Activated T-cell treated with anti-CD3 and anti-CD28 coated beads, Interleukin-2, amount 50 U/mL, for 24 hours (primary cell): ENCODE results near the gene THSD7A.
"Not testable (repeated sequence)": the region's sequence is repeated elsewhere in the genome, so short reads cannot be mapped to it uniquely, and the experiment has no call there.

Experiments used
- DNase-seq: peaks from one replicate; pipeline ENCODE4 v3.0.0-alpha.2; 2020
- H3K27ac Mint-ChIP-seq: 2 replicates; pipeline ENCODE4 v1.8.0; 2020; ENCODE audit warnings: mild to moderate bottlenecking, mixed read lengths
- H3K27me3 Mint-ChIP-seq: 2 replicates; pipeline ENCODE4 v1.8.0; 2020; ENCODE audit warnings: mixed read lengths
- H3K36me3 Mint-ChIP-seq: 2 replicates; pipeline ENCODE4 v1.8.0; 2020; ENCODE audit warnings: low read depth, mixed read lengths
- H3K4me1 Mint-ChIP-seq: 2 replicates; pipeline ENCODE4 v1.8.0; 2020; ENCODE audit warnings: low read depth, mixed read lengths
- H3K4me3 Mint-ChIP-seq: 2 replicates; pipeline ENCODE4 v1.8.0; 2020; ENCODE audit warnings: mild to moderate bottlenecking, moderate library complexity, mixed read lengths
- H3K9me3 Mint-ChIP-seq: 2 replicates; pipeline ENCODE4 v1.8.0; 2020; ENCODE audit warnings: mixed read lengths

THSD7A gene

DNA sequence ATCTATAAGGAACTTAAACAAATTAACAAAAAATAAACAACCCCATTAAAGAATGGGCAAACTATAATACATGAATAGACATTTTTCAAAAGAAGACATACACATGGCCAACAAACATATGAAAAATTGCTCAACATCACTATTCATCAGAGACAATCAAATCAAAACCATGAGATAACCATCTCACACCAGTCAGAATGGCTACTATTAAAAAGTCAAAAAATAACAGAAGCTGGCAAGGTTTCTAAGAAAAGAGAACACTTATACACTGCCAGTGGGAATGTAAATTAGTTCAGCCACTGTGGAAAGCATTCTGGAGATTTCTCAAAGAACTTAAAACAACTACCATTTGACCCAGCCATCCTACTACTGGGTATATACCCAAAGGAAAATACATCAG lies 280.5 kb downstream of the THSD7A start:
- no peaks in the 10 kb centered on the region for H3K4me1 Mint-ChIP-seq
- no peak overlapping the region for H3K4me3 Mint-ChIP-seq
- peaks cover 16% of the 10 kb centered on the region for H3K9me3 Mint-ChIP-seq

DNA sequence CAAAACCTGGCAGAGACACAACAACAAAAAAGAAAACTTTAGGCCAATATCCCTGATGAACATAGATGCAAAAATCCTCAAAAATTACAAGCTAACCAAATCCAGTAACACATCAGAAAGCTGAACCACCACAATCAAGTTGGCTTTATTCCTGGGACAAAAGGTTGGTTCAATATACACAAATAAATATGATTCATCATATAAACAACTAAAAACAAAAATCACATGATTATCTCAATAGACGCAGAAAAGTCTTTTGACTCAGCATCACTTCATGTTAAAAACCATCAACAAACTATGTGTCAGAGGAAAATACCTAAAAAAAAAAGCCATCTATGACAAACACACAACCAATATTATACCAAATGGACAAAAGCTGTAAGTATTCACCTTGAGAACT lies 283.5 kb downstream of the THSD7A start:
- no peaks in the 10 kb centered on the region for H3K36me3 Mint-ChIP-seq
- H3K4me1 Mint-ChIP-seq, result no peaks in the 10 kb centered on the region
- peaks cover 14% of the 10 kb centered on the region for H3K9me3 Mint-ChIP-seq
- DNase-seq, result no peak
- no peak overlapping the region for H3K27ac Mint-ChIP-seq
- no peak overlapping the region for H3K4me3 Mint-ChIP-seq
- no peaks in the 10 kb centered on the region for H3K27me3 Mint-ChIP-seq

More for the DNA sequence above, 280.5 kb downstream of the THSD7A start:
- H3K27ac Mint-ChIP-seq, result no peak overlapping the region
- DNase-seq, result no peak
- H3K36me3 Mint-ChIP-seq, result no peaks in the 10 kb centered on the region
- no peaks in the 10 kb centered on the region for H3K27me3 Mint-ChIP-seq

DNA sequence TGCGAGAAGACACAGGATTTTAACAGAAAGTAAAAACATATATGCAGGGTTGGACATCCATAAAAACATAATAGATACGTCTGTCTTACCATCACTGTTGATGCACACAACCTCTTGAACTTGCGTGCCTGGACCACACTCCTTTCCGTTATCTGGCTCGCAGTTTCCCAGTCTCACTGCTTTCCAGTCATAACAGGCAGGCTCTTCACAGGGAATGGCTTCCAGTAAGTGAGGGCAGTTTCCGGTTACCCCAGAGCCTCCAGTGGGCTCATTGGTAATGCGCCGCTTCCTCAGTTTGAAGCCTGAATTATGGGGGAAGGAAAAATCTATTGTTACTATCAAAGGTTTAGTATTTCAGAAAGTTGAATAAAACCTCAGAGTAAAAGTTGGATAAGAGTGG lies 290.7 kb downstream of the THSD7A start:
- H3K4me3 Mint-ChIP-seq, result no peak overlapping the region
- no peaks in the 10 kb centered on the region for H3K27me3 Mint-ChIP-seq
- H3K36me3 Mint-ChIP-seq, result no peaks in the 10 kb centered on the region
- no peak overlapping the region for H3K27ac Mint-ChIP-seq
- no peak for DNase-seq
- no peaks in the 10 kb centered on the region for H3K4me1 Mint-ChIP-seq
- no peaks in the 10 kb centered on the region for H3K9me3 Mint-ChIP-seq

DNA sequence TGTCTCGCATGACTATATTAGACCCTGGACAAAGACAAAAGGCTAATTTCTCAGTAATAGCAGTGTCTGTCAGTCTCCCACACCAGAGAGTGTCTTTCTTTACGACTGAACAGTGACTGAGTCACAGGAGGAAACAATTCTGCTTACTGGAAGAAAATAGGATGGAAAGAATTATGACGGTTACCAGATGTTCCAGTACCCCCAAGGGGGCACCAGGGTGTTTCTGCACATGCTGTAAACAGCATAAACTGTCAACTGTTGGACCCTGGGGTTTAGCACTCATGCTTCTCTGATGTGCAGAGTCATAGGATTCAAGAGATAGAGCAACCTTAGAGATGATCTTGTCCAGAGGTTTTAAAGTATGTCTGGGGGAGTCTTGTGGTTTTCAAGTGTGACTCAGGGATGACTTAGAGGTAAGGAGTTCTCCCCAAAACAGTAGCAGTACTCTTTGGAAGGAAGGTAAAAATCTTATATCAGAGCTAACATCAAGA lies 291.7 kb downstream of the THSD7A start:
- Mint-ChIP-seq H3K4me3 (no peak overlapping the region), H3K27ac (no peak overlapping the region), H3K4me1 (no peaks in the 10 kb centered on the region), H3K9me3 (no peaks in the 10 kb centered on the region), H3K27me3 (no peaks in the 10 kb centered on the region), H3K36me3 (no peaks in the 10 kb centered on the region)
- no peak for DNase-seq

DNA sequence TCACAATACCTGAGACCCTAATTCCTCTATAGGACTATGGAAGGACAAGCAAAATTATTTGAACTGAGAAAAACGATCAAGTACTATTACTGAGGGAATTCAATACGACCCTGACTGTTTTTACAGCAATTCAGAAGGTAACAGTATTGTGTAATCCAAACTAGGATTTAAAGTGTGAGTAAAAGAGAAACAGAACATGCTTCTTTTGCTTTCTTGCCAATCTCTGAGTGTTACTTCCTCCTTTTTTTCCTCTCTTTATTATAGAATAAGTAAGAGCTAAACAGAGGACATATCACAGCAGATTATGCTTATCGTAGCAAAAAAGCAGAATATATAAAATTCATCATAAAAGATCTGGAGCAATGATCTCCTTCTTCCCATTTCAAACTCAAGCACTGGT lies 292.1 kb downstream of the THSD7A start:
- H3K9me3 Mint-ChIP-seq, result no peaks in the 10 kb centered on the region
- no peak overlapping the region for H3K27ac Mint-ChIP-seq
- no peaks in the 10 kb centered on the region for H3K4me1 Mint-ChIP-seq
- no peaks in the 10 kb centered on the region for H3K27me3 Mint-ChIP-seq
- no peak for DNase-seq
- no peaks in the 10 kb centered on the region for H3K36me3 Mint-ChIP-seq
- H3K4me3 Mint-ChIP-seq, result no peak overlapping the region

DNA sequence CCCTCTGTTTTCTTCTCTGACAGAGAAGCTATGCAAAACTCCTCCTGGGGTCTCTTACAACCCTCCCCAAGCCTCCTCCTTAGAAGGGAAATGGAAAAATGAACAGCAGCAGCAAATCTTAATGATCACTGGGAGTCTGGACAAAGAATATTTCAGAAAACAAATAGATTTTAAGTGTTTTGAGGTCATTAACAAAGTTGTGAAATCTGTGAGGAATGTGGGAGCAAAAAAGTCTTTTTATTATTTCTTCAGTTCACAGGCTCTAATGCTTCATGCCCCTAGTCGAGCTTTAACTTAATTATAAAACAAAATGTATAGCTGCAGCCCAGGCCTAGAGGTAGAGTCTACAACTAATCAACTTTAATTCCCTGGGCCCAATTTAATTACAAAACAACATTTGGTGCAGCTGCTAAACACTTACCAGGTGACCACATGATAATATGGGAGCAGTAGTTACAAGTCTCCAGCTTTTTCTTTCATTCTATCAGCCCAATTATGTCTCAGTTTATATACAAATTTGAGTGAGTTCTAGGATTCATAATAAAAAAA lies 293.2 kb downstream of the THSD7A start:
- Mint-ChIP-seq H3K4me1 (no peaks in the 10 kb centered on the region), H3K27ac (no peak overlapping the region), H3K4me3 (no peak overlapping the region), H3K27me3 (no peaks in the 10 kb centered on the region), H3K9me3 (no peaks in the 10 kb centered on the region), H3K36me3 (no peaks in the 10 kb centered on the region)
- DNase-seq, result no peak

DNA sequence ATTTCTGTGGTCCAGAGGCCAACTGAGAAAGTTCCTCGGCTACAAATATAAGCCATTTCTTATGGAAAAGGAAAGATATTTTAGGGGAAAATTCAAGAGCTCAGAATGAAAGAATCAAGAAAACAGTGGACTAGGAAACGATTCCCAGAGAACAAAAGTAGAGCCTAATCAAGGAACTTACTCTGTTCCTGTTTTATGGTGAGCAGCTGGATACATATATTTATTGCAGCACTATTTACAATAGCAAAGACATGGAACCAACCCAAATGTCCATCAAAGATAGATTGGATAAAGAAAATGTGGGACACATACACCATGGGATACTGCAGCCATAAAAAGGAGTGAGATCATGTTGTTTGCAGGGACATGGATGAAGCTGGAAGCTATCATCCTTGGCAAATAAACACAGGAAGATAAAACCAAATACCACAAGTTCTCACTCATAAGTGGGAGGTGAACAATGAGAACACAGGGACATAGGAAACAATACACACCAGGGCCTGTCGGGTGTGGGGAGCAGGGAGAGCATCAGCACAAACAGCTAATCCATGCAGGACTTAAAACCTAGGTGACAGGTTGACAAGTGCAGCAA lies 298.7 kb downstream of the THSD7A start:
- no peaks in the 10 kb centered on the region for H3K27me3 Mint-ChIP-seq
- no peak overlapping the region for H3K27ac Mint-ChIP-seq
- H3K36me3 Mint-ChIP-seq, result no peaks in the 10 kb centered on the region
- H3K9me3 Mint-ChIP-seq, result no peaks in the 10 kb centered on the region
- DNase-seq, result no peak
- H3K4me3 Mint-ChIP-seq, result no peak overlapping the region
- no peaks in the 10 kb centered on the region for H3K4me1 Mint-ChIP-seq

DNA sequence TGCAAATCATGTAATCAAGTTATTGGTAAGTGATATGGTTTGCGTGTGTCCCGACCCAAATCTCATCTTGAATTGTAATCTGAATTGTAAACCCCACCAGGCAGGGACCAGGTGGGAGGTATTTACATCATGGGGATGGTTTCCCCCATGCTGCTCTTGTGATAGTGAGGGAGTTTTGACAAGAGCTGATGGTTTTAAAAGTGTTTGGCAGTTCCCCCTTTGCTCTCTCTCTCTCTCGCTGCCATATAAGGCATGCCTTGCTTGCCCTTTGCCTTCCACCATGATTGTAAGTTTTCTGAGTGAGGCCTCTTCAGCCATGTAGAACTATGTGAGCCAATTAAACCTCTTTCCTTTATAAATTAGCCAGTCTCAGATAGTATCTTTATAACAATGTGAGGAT lies 302.6 kb downstream of the THSD7A start:
- Mint-ChIP-seq H3K9me3 (no peaks in the 10 kb centered on the region), H3K4me1 (no peaks in the 10 kb centered on the region), H3K4me3 (no peak overlapping the region), H3K36me3 (no peaks in the 10 kb centered on the region), H3K27ac (no peak overlapping the region), H3K27me3 (no peaks in the 10 kb centered on the region)
- no peak for DNase-seq

DNA sequence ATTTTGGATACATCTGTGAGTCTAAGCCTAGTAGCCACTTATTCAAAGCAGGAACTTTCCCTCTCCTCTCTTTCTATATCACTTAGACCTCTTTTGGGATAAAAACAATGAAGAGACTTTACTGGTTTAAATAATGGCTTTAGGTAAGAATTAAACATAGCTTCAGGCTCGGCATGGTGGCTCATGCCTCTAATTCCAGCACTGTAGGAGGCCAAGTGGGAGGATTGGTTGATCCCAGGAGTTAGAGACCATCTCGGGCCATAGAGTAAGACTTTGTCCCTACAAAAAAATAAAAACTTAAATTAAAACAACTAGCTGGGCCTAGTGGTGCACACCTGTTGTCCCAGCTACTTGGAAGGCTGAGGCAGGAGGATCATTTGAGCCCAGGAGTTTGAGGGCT lies 304.3 kb downstream of the THSD7A start:
- H3K9me3 Mint-ChIP-seq, result no peaks in the 10 kb centered on the region
- DNase-seq, result no peak
- H3K4me3 Mint-ChIP-seq, result no peak overlapping the region
- H3K4me1 Mint-ChIP-seq, result no peaks in the 10 kb centered on the region
- H3K36me3 Mint-ChIP-seq, result no peaks in the 10 kb centered on the region
- H3K27me3 Mint-ChIP-seq, result no peaks in the 10 kb centered on the region
- no peak overlapping the region for H3K27ac Mint-ChIP-seq

DNA sequence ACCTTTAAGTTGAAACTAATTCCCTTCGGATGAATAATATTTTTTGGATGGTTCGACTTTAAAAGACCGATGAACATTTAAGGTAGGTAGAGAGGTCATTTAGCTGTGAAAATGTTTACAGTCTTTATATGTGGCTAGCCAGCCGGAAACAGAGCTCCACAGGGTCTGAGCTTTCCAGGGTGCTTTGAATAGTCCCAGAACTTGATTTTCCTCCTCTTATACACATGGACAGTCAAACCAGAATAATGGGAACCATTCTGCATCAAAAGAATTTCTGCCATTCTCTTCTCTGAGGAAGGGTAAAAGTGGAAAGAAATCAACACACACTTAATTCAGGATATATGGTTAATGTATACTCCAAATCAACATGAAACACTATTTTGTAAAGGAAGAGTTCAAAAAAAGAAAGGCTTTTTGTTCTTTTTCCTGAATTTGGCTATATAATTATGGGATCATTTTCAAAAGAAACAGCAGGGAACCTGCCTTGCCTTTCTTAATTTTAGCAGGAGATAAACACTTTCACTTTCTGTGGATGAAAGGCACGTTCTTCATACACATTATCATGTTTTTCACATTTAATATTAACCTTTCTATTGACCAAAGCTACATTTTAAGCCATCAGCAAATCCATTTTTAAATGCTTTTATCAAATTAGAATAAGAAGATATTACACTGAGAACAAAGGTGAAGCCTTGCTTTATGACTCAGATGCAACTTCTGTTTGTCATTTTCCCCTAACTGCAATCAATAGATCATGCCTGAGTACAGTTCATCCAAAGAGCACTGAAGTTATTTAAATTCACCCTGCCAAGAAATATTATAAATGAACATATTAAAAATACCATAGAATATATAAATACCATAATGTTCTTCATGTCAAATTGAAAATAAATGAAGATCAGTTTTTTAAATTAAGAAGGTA lies 307.3 kb downstream of the THSD7A start:
- no peaks in the 10 kb centered on the region for H3K27me3 Mint-ChIP-seq
- H3K4me1 Mint-ChIP-seq, result no peaks in the 10 kb centered on the region
- DNase-seq, result no peak
- H3K27ac Mint-ChIP-seq, result no peak overlapping the region
- no peak overlapping the region for H3K4me3 Mint-ChIP-seq
- no peaks in the 10 kb centered on the region for H3K9me3 Mint-ChIP-seq
- no peaks in the 10 kb centered on the region for H3K36me3 Mint-ChIP-seq

DNA sequence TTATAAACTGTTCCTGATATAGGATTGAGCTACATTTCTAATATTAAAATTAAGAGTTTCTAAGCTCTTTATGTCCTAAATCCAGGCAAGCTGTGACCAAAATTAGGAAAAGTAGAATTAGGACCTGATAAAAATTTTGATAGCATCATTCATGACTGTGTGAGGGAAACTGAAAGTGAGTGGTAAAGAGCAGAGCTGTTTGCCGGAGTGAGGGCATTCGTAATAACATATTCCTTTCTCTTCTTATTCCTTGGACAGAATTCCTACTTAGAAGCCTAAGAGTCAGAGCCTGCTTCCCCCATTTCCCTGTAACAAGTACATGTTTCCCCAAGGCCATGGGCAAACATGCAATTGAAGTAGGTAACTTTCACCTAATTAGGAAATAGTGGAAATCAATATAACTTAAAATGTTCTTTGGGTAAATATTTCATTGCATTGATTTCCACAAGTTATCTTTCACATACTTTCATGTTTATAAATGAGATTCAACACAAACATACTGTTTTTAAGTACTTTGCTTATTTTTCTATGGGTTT lies 310.0 kb downstream of the THSD7A start:
- DNase-seq, H3K4me3 Mint-ChIP-seq, H3K9me3 Mint-ChIP-seq, H3K36me3 Mint-ChIP-seq, H3K4me1 Mint-ChIP-seq, H3K27me3 Mint-ChIP-seq, H3K27ac Mint-ChIP-seq: not testable (repeated sequence)

DNA sequence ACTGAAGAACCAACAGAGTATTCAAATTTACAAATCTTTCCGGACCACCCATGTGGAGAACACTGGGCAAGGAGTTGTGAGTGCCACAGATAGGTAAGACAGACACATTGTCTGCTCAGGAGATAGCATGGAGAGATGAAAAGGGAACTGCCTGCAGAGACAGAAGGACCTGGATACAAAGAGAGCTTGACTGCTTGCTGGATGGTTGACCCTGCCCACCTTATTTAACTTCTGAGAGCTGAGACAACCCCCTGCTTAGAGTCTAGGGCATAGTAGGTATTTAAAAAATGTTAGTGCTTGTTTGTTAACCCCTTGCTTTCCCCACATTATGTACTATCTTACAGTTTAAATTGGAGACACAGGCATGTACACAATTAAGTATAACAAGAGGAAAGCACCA lies 314.1 kb downstream of the THSD7A start:
- Mint-ChIP-seq H3K4me3 (no peak overlapping the region), H3K36me3 (no peaks in the 10 kb centered on the region), H3K4me1 (no peaks in the 10 kb centered on the region), H3K27ac (no peak overlapping the region), H3K27me3 (no peaks in the 10 kb centered on the region), H3K9me3 (no peaks in the 10 kb centered on the region)
- no peak for DNase-seq

DNA sequence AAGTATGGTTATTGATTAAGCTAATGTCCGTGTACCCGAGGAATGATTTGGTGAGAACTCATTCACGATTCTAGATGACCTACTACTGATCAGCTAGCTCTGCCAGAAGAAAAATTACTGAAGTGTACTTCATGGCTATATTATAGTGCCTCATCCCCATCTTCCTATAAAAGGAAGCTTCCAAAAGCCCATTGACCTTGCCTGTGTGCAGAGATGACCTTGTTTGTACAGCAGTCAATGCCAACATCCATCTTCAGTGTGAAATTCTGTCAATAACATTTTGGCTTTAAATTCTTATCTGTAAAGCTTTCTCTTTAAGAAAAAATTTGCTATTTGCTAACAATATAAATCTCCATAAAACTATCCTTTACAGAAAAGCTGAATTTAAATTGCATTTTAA lies 315.7 kb downstream of the THSD7A start:
- Mint-ChIP-seq H3K27me3 (no peaks in the 10 kb centered on the region), H3K36me3 (no peaks in the 10 kb centered on the region), H3K9me3 (no peaks in the 10 kb centered on the region), H3K4me1 (no peaks in the 10 kb centered on the region), H3K27ac (no peak overlapping the region), H3K4me3 (no peak overlapping the region)
- DNase-seq, result no peak

DNA sequence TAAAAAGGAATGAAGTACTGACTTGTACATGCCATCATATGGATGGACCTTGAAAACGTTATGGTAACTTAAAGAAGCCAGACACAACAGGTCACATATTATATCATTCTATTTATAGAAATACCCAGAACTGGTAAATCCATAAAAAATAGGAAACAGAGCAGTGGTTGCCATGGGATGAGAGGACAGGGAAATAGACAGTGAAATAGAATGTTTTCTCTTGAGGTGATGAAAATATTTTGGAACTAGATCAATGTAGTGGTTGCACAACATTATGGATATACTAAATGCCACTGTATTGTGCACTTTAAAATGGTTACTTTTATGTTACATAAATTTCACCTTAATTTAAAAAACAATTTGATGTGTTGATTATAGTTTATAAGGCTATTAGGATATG lies 318.5 kb downstream of the THSD7A start:
- H3K27me3 Mint-ChIP-seq, result no peaks in the 10 kb centered on the region
- no peak overlapping the region for H3K27ac Mint-ChIP-seq
- DNase-seq, result no peak

DNA sequence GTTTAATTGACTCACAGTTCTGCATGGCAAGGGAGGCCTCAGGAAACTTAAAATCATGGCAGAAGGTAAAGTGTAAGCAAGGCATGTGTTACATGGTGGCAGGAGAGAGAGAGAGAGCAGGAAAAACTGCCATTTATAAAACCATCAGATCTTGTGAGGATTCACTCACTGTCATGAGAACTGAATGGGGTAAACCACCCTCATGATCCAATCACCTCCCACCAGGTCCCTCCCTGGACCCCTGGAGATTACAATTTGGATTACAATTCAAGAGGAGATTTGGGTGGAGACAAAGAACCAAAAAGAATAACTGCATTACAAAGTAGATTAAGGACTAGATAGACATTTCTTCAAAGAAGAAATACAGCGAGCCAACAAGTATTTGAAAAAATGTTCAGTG lies 324.1 kb downstream of the THSD7A start:
- Mint-ChIP-seq H3K36me3 (no peaks in the 10 kb centered on the region), H3K9me3 (peaks cover 5% of the 10 kb centered on the region)

More for the DNA sequence above, 318.5 kb downstream of the THSD7A start:
- Mint-ChIP-seq H3K4me3 (no peak overlapping the region), H3K9me3 (no peaks in the 10 kb centered on the region), H3K36me3 (no peaks in the 10 kb centered on the region), H3K4me1 (no peaks in the 10 kb centered on the region)

More for the DNA sequence above, 324.1 kb downstream of the THSD7A start:
- Mint-ChIP-seq H3K4me1 (no peaks in the 10 kb centered on the region), H3K4me3 (no peak overlapping the region), H3K27me3 (no peaks in the 10 kb centered on the region), H3K27ac (no peak overlapping the region)
- no peak for DNase-seq
